Measurements from ENCODE around the gene ATG16L1. TPM values are rescaled to one million over a fixed set of nuclear protein-coding genes. Genes with fewer than 3 reads are reported as not detected.

ATG16L1 gene
- total and polyA plus RNA-seq, 9 of the 15 experiments (the other 6 are each of a cell fraction or from before 2014, with no cell fraction given): 6.4 to 21.3 (median 17.2) TPM

DNA sequence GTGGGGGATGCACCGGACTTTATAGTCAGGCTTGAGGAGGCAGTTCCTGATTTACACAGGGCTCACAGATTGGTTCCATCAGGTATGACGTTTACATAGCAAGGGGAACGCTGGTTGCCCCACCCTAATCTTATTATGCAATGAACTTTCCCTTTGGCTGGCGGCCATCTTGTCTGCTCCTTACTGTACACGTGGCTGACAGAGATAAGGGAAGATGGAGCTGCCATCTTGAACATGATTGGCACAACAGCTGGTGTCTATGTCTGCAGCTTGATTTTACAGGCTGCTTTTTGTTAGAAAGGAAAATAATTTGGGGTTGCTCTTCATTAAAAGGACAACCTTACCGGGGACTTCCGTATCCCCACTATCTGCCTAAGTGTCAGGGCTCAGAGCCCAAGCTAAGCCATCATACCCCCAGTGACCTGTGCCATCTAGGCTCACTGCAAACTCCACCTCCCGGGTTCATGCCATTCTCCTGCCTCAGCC lies 33.5 kb upstream of the ATG16L1 start (continued):
- TF ChIP-seq, protein P1, sequence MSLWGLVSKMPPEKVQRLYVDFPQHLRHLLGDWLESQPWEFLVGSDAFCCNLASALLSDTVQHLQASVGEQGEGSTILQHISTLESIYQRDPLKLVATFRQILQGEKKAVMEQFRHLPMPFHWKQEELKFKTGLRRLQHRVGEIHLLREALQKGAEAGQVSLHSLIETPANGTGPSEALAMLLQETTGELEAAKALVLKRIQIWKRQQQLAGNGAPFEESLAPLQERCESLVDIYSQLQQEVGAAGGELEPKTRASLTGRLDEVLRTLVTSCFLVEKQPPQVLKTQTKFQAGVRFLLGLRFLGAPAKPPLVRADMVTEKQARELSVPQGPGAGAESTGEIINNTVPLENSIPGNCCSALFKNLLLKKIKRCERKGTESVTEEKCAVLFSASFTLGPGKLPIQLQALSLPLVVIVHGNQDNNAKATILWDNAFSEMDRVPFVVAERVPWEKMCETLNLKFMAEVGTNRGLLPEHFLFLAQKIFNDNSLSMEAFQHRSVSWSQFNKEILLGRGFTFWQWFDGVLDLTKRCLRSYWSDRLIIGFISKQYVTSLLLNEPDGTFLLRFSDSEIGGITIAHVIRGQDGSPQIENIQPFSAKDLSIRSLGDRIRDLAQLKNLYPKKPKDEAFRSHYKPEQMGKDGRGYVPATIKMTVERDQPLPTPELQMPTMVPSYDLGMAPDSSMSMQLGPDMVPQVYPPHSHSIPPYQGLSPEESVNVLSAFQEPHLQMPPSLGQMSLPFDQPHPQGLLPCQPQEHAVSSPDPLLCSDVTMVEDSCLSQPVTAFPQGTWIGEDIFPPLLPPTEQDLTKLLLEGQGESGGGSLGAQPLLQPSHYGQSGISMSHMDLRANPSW (CRISPR knock-in tag; IDR thresholded peaks at IDR 0.05): no peak
- TF ChIP-seq ARID1B (IDR thresholded peaks at IDR 0.05) (peak; percentile 71), MED1 (CRISPR knock-in tag; IDR thresholded peaks at IDR 0.05; ENCODE audit: borderline replicate concordance) (no peak), ZNF121 (CRISPR knock-in tag; conservative IDR thresholded peaks at IDR 0.05) (no peak), ZNF239 (CRISPR knock-in tag; IDR thresholded peaks at IDR 0.05) (peak; percentile 70), ZNF696 (CRISPR knock-in tag; conservative IDR thresholded peaks at IDR 0.05) (no peak), SMAD2 (IDR thresholded peaks at IDR 0.05; ENCODE audit: low read depth, low read length) (no peak), TBL1XR1 (IDR thresholded peaks at IDR 0.05; ENCODE audit: low read length in 2 of 2) (no peak; a peak in 1 of 4 replicates), RAD21 (CRISPR knock-in tag; conservative IDR thresholded peaks at IDR 0.05 in 1 of 2, IDR thresholded peaks at IDR 0.05 in 1 of 2) (no peak), BRCA1 (IDR thresholded peaks at IDR 0.05) (no peak), BRCA1 (CRISPR knock-in tag; IDR thresholded peaks at IDR 0.05) (no peak), TSC22D4 (tag; IDR thresholded peaks at IDR 0.05) (no peak), CTBP1 (IDR thresholded peaks at IDR 0.05; ENCODE audit: borderline replicate concordance) (0 out of 2 replicates have a peak, but pooled peaks have one; percentile 17), MTA1 (IDR thresholded peaks at IDR 0.05; ENCODE audit: borderline replicate concordance) (no peak), MXI1 (IDR thresholded peaks at IDR 0.05; ENCODE audit: low read depth, low read length) (no peak), WHSC1 (IDR thresholded peaks at IDR 0.05; ENCODE audit: low read length) (no peak)
- TF ChIP-seq, protein P2, sequence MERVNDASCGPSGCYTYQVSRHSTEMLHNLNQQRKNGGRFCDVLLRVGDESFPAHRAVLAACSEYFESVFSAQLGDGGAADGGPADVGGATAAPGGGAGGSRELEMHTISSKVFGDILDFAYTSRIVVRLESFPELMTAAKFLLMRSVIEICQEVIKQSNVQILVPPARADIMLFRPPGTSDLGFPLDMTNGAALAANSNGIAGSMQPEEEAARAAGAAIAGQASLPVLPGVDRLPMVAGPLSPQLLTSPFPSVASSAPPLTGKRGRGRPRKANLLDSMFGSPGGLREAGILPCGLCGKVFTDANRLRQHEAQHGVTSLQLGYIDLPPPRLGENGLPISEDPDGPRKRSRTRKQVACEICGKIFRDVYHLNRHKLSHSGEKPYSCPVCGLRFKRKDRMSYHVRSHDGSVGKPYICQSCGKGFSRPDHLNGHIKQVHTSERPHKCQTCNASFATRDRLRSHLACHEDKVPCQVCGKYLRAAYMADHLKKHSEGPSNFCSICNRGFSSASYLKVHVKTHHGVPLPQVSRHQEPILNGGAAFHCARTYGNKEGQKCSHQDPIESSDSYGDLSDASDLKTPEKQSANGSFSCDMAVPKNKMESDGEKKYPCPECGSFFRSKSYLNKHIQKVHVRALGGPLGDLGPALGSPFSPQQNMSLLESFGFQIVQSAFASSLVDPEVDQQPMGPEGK (CRISPR knock-in tag; IDR thresholded peaks at IDR 0.05; ENCODE audit: borderline replicate concordance): no peak
- TF ChIP-seq, protein P3, sequence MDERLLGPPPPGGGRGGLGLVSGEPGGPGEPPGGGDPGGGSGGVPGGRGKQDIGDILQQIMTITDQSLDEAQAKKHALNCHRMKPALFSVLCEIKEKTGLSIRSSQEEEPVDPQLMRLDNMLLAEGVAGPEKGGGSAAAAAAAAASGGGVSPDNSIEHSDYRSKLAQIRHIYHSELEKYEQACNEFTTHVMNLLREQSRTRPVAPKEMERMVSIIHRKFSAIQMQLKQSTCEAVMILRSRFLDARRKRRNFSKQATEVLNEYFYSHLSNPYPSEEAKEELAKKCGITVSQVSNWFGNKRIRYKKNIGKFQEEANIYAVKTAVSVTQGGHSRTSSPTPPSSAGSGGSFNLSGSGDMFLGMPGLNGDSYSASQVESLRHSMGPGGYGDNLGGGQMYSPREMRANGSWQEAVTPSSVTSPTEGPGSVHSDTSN (CRISPR knock-in tag; IDR thresholded peaks at IDR 0.05; ENCODE audit: low read depth): no peak
- TF ChIP-seq, protein P3 (tag; conservative IDR thresholded peaks at IDR 0.05; ENCODE audit: low read depth): peak; percentile 79

Data from K562 (cell line).